SK-N-SH treated with all-trans-retinoic acid at 6 μM for 48 hours (cell line): Measurements from ENCODE around the gene ADGRB3.

Experiments used
- ATAC-seq: fragments of 200-7000 bp; cut with Tn5 transposase; 3 replicates; pipeline ENCODE4 v1.9.1; 2020; ENCODE audit warnings: mild to moderate bottlenecking, moderate library complexity
- ARNTL ChIP-seq: fragments of 450-650 bp; formaldehyde crosslinking; IDR thresholded peaks from 2 replicates; pipeline ENCODE4 v1.5.0; 2020; ENCODE audit warnings: low read depth, mild to moderate bottlenecking, moderate library complexity, borderline replicate concordance
- BACH2 ChIP-seq: fragments of 250-450 bp; sonication (Bioruptor Pico); IDR thresholded peaks from 2 replicates; pipeline ENCODE4 v1.9.0; 2021; ENCODE audit warnings: mild to moderate bottlenecking, borderline replicate concordance
- CSDC2 ChIP-seq: fragments of 250-450 bp; sonication (Bioruptor Pico); IDR thresholded peaks from 2 replicates; pipeline ENCODE4 v1.5.0; 2020; ENCODE audit warnings: mild to moderate bottlenecking, moderate library complexity
- ESRRG ChIP-seq: fragments of 250-450 bp; sonication (Bioruptor Pico); IDR thresholded peaks from 2 replicates; pipeline ENCODE4 v1.6.1; 2021; ENCODE audit warnings: mild to moderate bottlenecking
- GLIS3 ChIP-seq: fragments of 250-450 bp; sonication (Bioruptor Pico); IDR thresholded peaks from 2 replicates; pipeline ENCODE4 v1.5.0; 2020; ENCODE audit warnings: mild to moderate bottlenecking, moderate library complexity
- OSR1 ChIP-seq: fragments of 250-450 bp; sonication (Bioruptor Pico); IDR thresholded peaks from 2 replicates; pipeline ENCODE4 v1.8.0; 2022; ENCODE audit warnings: moderate library complexity, mild to moderate bottlenecking, inconsistent platforms
- PPARA ChIP-seq: fragments of 250-450 bp; sonication (Bioruptor Pico); IDR thresholded peaks from 2 replicates; pipeline ENCODE4 v1.5.0; 2020; ENCODE audit warnings: mild to moderate bottlenecking, borderline replicate concordance
- RARB ChIP-seq: fragments of 250-450 bp; sonication (Bioruptor Pico); IDR thresholded peaks from 2 replicates; pipeline ENCODE4 v1.8.0; 2021; ENCODE audit warnings: mild to moderate bottlenecking, moderate library complexity
- SNAI2 ChIP-seq: fragments of 250-450 bp; sonication (Bioruptor Pico); IDR thresholded peaks from 2 replicates; pipeline ENCODE4 v1.5.0; 2020; ENCODE audit warnings: mild to moderate bottlenecking, moderate library complexity
- TCF4 ChIP-seq: fragments of 250-450 bp; sonication (Bioruptor Pico); IDR thresholded peaks from 2 replicates; pipeline ENCODE4 v1.8.0; 2021; ENCODE audit warnings: mild to moderate bottlenecking, moderate library complexity, borderline replicate concordance
- TOX ChIP-seq: fragments of 250-450 bp; sonication (Bioruptor Pico); IDR thresholded peaks from 2 replicates; pipeline ENCODE4 v1.8.0; 2021; ENCODE audit warnings: mild to moderate bottlenecking, moderate library complexity, borderline replicate concordance
- ZFP30 ChIP-seq: fragments of 450-650 bp; formaldehyde crosslinking; IDR thresholded peaks from 2 replicates; pipeline ENCODE4 v1.5.0; 2022; ENCODE audit warnings: mild to moderate bottlenecking, moderate library complexity
- ZNF565 ChIP-seq: fragments of 450-650 bp; formaldehyde crosslinking; conservative IDR thresholded peaks from 2 replicates; pipeline ENCODE4 v1.5.0; 2020; ENCODE audit warnings: low read depth, mild to moderate bottlenecking, moderate library complexity
- ZNF8 ChIP-seq: fragments of 450-650 bp; formaldehyde crosslinking; IDR thresholded peaks from 2 replicates; pipeline ENCODE4 v1.5.0; 2020; ENCODE audit warnings: mild to moderate bottlenecking, moderate library complexity
- TF ChIP-seq, protein P1 (sequence below): fragments of 250-450 bp; sonication (Bioruptor Pico); IDR thresholded peaks from 2 replicates; pipeline ENCODE4 v1.5.0; 2020; ENCODE audit warnings: mild to moderate bottlenecking, moderate library complexity
- TF ChIP-seq, protein P2 (sequence below): fragments of 250-450 bp; sonication (Bioruptor Pico); IDR thresholded peaks from 2 replicates; pipeline ENCODE4 v1.5.1; 2020; ENCODE audit warnings: low read depth, mild to moderate bottlenecking, moderate library complexity
- TF ChIP-seq, protein P3 (sequence below): fragments of 250-450 bp; sonication (Bioruptor Pico); IDR thresholded peaks from 2 replicates; pipeline ENCODE4 v1.8.0; 2021; ENCODE audit warnings: low read depth, mild to moderate bottlenecking, moderate library complexity, borderline replicate concordance
- TF ChIP-seq, protein P4 (sequence below): fragments of 250-450 bp; sonication (Bioruptor Pico); IDR thresholded peaks from 2 replicates; pipeline ENCODE4 v1.8.0; 2020; ENCODE audit warnings: mild to moderate bottlenecking, moderate library complexity, borderline replicate concordance
- TF ChIP-seq, protein P5 (sequence below): fragments of 250-450 bp; sonication (Bioruptor Pico); IDR thresholded peaks from 2 replicates; pipeline ENCODE4 v1.5.1; 2021; ENCODE audit warnings: mild to moderate bottlenecking, moderate library complexity

Gene ADGRB3

DNA sequence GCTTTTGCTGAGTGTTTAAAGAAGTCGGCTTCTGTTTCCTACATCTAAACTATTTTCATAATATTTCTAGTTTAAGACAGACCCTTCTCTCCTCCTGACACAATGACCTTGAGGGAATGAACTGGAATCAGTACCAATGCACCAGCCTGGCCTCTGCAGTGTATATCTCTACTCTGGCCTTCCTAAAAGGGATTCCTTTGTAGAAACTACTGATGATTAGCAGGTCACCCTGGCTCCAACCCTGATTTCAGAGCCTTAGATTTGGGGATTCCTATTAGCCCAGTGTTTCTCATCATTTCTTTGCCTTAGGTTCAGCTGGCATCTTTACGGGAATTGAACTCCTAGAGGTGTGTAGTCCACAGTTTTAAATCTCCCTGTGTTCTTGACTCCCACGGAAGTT lies 75.4 kb downstream of the ADGRB3 start:
- no peak for ATAC-seq
- no peak for TF ChIP-seq TOX
- no peak for TF ChIP-seq ARNTL (CRISPR knock-in tag)
- no peak for TF ChIP-seq GLIS3
- no peak for TF ChIP-seq PPARA (CRISPR knock-in tag)
- TF ChIP-seq, protein P1, sequence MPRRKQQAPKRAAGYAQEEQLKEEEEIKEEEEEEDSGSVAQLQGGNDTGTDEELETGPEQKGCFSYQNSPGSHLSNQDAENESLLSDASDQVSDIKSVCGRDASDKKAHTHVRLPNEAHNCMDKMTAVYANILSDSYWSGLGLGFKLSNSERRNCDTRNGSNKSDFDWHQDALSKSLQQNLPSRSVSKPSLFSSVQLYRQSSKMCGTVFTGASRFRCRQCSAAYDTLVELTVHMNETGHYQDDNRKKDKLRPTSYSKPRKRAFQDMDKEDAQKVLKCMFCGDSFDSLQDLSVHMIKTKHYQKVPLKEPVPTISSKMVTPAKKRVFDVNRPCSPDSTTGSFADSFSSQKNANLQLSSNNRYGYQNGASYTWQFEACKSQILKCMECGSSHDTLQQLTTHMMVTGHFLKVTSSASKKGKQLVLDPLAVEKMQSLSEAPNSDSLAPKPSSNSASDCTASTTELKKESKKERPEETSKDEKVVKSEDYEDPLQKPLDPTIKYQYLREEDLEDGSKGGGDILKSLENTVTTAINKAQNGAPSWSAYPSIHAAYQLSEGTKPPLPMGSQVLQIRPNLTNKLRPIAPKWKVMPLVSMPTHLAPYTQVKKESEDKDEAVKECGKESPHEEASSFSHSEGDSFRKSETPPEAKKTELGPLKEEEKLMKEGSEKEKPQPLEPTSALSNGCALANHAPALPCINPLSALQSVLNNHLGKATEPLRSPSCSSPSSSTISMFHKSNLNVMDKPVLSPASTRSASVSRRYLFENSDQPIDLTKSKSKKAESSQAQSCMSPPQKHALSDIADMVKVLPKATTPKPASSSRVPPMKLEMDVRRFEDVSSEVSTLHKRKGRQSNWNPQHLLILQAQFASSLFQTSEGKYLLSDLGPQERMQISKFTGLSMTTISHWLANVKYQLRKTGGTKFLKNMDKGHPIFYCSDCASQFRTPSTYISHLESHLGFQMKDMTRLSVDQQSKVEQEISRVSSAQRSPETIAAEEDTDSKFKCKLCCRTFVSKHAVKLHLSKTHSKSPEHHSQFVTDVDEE (CRISPR knock-in tag), result no peak
- TF ChIP-seq CSDC2 (CRISPR knock-in tag), result no peak
- TF ChIP-seq BACH2 (CRISPR knock-in tag), result no peak
- no peak for TF ChIP-seq ESRRG
- TF ChIP-seq, protein P2, sequence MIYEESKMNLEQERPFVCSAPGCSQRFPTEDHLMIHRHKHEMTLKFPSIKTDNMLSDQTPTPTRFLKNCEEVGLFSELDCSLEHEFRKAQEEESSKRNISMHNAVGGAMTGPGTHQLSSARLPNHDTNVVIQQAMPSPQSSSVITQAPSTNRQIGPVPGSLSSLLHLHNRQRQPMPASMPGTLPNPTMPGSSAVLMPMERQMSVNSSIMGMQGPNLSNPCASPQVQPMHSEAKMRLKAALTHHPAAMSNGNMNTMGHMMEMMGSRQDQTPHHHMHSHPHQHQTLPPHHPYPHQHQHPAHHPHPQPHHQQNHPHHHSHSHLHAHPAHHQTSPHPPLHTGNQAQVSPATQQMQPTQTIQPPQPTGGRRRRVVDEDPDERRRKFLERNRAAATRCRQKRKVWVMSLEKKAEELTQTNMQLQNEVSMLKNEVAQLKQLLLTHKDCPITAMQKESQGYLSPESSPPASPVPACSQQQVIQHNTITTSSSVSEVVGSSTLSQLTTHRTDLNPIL (CRISPR knock-in tag), result no peak
- TF ChIP-seq RARB (CRISPR knock-in tag), result no peak
- TF ChIP-seq, protein P3, sequence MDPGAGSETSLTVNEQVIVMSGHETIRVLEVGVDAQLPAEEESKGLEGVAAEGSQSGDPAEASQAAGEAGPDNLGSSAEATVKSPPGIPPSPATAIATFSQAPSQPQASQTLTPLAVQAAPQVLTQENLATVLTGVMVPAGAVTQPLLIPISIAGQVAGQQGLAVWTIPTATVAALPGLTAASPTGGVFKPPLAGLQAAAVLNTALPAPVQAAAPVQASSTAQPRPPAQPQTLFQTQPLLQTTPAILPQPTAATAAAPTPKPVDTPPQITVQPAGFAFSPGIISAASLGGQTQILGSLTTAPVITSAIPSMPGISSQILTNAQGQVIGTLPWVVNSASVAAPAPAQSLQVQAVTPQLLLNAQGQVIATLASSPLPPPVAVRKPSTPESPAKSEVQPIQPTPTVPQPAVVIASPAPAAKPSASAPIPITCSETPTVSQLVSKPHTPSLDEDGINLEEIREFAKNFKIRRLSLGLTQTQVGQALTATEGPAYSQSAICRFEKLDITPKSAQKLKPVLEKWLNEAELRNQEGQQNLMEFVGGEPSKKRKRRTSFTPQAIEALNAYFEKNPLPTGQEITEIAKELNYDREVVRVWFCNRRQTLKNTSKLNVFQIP (CRISPR knock-in tag), result no peak
- no peak for TF ChIP-seq SNAI2
- TF ChIP-seq, protein P4, sequence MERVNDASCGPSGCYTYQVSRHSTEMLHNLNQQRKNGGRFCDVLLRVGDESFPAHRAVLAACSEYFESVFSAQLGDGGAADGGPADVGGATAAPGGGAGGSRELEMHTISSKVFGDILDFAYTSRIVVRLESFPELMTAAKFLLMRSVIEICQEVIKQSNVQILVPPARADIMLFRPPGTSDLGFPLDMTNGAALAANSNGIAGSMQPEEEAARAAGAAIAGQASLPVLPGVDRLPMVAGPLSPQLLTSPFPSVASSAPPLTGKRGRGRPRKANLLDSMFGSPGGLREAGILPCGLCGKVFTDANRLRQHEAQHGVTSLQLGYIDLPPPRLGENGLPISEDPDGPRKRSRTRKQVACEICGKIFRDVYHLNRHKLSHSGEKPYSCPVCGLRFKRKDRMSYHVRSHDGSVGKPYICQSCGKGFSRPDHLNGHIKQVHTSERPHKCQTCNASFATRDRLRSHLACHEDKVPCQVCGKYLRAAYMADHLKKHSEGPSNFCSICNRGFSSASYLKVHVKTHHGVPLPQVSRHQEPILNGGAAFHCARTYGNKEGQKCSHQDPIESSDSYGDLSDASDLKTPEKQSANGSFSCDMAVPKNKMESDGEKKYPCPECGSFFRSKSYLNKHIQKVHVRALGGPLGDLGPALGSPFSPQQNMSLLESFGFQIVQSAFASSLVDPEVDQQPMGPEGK (CRISPR knock-in tag), result no peak
- no peak for TF ChIP-seq ZFP30 (CRISPR knock-in tag)
- TF ChIP-seq ZNF8 (CRISPR knock-in tag), result no peak
- TF ChIP-seq, all 23 proteins: peak for 0

DNA sequence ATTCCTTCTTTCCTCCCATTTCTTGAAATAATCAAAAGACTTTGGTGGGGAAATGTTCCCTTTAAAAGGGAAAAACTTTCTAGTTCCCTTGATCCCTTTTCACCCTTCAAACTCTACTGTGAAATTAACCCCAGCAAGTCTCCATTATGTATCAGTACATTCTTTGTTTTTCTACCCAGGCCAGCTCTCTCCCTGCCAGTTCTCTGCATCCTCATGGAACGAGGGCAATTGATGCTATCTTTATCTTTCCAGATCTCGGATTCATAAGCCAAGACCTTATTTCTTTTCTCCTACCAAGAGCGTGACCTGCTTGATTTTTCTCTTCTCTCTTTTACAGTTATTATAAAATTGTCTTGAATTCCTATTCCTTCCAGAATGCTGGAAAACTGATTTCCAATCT lies 75.8 kb downstream of the ADGRB3 start:
- TF ChIP-seq BACH2 (CRISPR knock-in tag) (no peak), PPARA (CRISPR knock-in tag) (no peak), CSDC2 (CRISPR knock-in tag) (no peak), ZNF565 (CRISPR knock-in tag) (no peak), ARNTL (CRISPR knock-in tag) (no peak), GLIS3 (no peak), TCF4 (CRISPR knock-in tag) (no peak), OSR1 (no peak)
- TF ChIP-seq, protein P3 (CRISPR knock-in tag), result no peak
- TF ChIP-seq, protein P2 (CRISPR knock-in tag), result no peak
- TF ChIP-seq, protein P1 (CRISPR knock-in tag), result no peak
- TF ChIP-seq, protein P5, sequence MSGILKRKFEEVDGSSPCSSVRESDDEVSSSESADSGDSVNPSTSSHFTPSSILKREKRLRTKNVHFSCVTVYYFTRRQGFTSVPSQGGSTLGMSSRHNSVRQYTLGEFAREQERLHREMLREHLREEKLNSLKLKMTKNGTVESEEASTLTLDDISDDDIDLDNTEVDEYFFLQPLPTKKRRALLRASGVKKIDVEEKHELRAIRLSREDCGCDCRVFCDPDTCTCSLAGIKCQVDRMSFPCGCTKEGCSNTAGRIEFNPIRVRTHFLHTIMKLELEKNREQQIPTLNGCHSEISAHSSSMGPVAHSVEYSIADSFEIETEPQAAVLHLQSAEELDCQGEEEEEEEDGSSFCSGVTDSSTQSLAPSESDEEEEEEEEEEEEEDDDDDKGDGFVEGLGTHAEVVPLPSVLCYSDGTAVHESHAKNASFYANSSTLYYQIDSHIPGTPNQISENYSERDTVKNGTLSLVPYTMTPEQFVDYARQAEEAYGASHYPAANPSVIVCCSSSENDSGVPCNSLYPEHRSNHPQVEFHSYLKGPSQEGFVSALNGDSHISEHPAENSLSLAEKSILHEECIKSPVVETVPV (CRISPR knock-in tag), result no peak
- no peak for ATAC-seq
